Skin epidermis (tissue), 12 donors: Measurements from ENCODE around the gene TOM1L2.
"Not testable (repeated sequence)": the region's sequence is repeated elsewhere in the genome, so short reads cannot be mapped to it uniquely, and the experiment has no call there.

Experiments
- H3K27ac ChIP-seq, 21 experiments: fragments of 200-600 bp; sonication (generic) in 11 of 21; one replicate each; pipeline ENCODE4 v1.5.0; 2020; ENCODE audit warnings: mild to moderate bottlenecking in 3 of 21, inconsistent platforms in 2 of 21, moderate library complexity in 2 of 21
- H3K4me3 ChIP-seq, 7 experiments: fragments of 200-600 bp; sonication (generic) in 2 of 7; one replicate each; pipeline ENCODE4 v1.5.0; 2020; ENCODE audit warnings: inconsistent platforms in 2 of 7, mild to moderate bottlenecking in 2 of 7, moderate library complexity in 1 of 7

TOM1L2 gene

GRCh38 chr17:17930674-17931073 is 41.5 kb downstream of the TOM1L2 start:
- no peak overlapping the region for H3K4me3 ChIP-seq
- no peak overlapping the region for H3K27ac ChIP-seq

GRCh38 chr17:17929655-17930380 is 42.4 kb downstream of the TOM1L2 start:
- H3K27ac ChIP-seq: peak overlapping the region in 5 of 21 experiments; percentile 3 to 58 (median 26)
- H3K4me3 ChIP-seq: no peak overlapping the region

GRCh38 chr17:17928398-17929287 is 43.6 kb downstream of the TOM1L2 start:
- H3K4me3 ChIP-seq: no peak overlapping the region
- H3K27ac ChIP-seq: peak overlapping the region in 3 of 21 experiments; percentile 29 to 58 (median 30)

- Histone ChIP-seq H3K27ac (no peak overlapping the region), H3K4me3 (no peak overlapping the region)
These were observed 45.3 kb downstream of the TOM1L2 start for GRCh38 chr17:17926840-17927449.

- H3K4me3 ChIP-seq: no peak overlapping the region
- H3K27ac ChIP-seq: peak overlapping the region in 1 of 21 experiments; percentile 8
These were observed 46.2 kb downstream of the TOM1L2 start for GRCh38 chr17:17926036-17926435.

GRCh38 chr17:17924857-17925250 is 47.3 kb downstream of the TOM1L2 start:
- H3K27ac ChIP-seq: no peak overlapping the region

GRCh38 chr17:17924131-17924856 is 47.9 kb downstream of the TOM1L2 start:
- H3K27ac ChIP-seq: no peak overlapping the region

More at GRCh38 chr17:17924857-17925250, 47.3 kb downstream of the TOM1L2 start:
- no peak overlapping the region for H3K4me3 ChIP-seq

GRCh38 chr17:17922070-17922614 is 50.1 kb downstream of the TOM1L2 start:
- Histone ChIP-seq H3K27ac (peak overlapping the region in 13 of 21 experiments; percentile 25 to 78 (median 56)), H3K4me3 (no peak overlapping the region)

More at GRCh38 chr17:17924131-17924856, 47.9 kb downstream of the TOM1L2 start:
- no peak overlapping the region for H3K4me3 ChIP-seq

GRCh38 chr17:17921192-17922069 is 50.8 kb downstream of the TOM1L2 start:
- Histone ChIP-seq H3K27ac (peak overlapping the region in 19 of 21 experiments; percentile 3 to 78 (median 53)), H3K4me3 (no peak overlapping the region)

- H3K4me3 ChIP-seq: no peak overlapping the region
- H3K27ac ChIP-seq: peak overlapping the region in 10 of 21 experiments; percentile 3 to 76 (median 24)
These were observed 52.8 kb downstream of the TOM1L2 start for GRCh38 chr17:17919169-17920107.

GRCh38 chr17:17917394-17917793 is 54.8 kb downstream of the TOM1L2 start:
- no peak overlapping the region for H3K27ac ChIP-seq
- no peak overlapping the region for H3K4me3 ChIP-seq

- Histone ChIP-seq H3K4me3 (no peak overlapping the region), H3K27ac (peak overlapping the region in 2 of 21 experiments; percentile 62 to 82)
These were observed 57.0 kb downstream of the TOM1L2 start for GRCh38 chr17:17915183-17915582.

GRCh38 chr17:17913695-17914332 is 58.4 kb downstream of the TOM1L2 start:
- Histone ChIP-seq H3K4me3 (no peak overlapping the region), H3K27ac (peak overlapping the region in 19 of 21 experiments; percentile 26 to 82 (median 65))

- peak overlapping the region in 5 of 21 experiments; percentile 17 to 67 (median 50) for H3K27ac ChIP-seq
- H3K4me3 ChIP-seq: not testable (repeated sequence)
These were observed 59.9 kb downstream of the TOM1L2 start for GRCh38 chr17:17912336-17912735.

GRCh38 chr17:17911001-17911613 is 61.1 kb downstream of the TOM1L2 start:
- H3K4me3 ChIP-seq: no peak overlapping the region
- H3K27ac ChIP-seq: peak overlapping the region in 6 of 21 experiments; percentile 6 to 49 (median 24)

- H3K27ac ChIP-seq: no peak overlapping the region
- H3K4me3 ChIP-seq: no peak overlapping the region
These were observed 62.1 kb downstream of the TOM1L2 start for GRCh38 chr17:17910060-17910459.
